Esophagus squamous epithelium (tissue), 4 donors: ENCODE results near the gene WDR64.

Experiments
- POLR2A ChIP-seq, 4 donors: fragments of 450-650 bp; IDR thresholded peaks; one replicate each; pipeline ENCODE4 v1.6.1; 2017; ENCODE audit warnings: antibody characterized with exemption in 4 of 4, mild to moderate bottlenecking in 4 of 4, moderate library complexity in 3 of 4
- TF ChIP-seq, protein P1 (sequence below), 6 experiments: fragments of 450-650 bp in 4 of 6; fragments of 200-600 bp in 2 of 6; sonication (generic) in 2 of 6; IDR thresholded peaks; one replicate each; pipeline ENCODE4 v1.5.1; 2016 to 2019; ENCODE audit warnings: antibody characterized with exemption in 6 of 6, mild to moderate bottlenecking in 4 of 6, moderate library complexity in 4 of 6

DNA sequence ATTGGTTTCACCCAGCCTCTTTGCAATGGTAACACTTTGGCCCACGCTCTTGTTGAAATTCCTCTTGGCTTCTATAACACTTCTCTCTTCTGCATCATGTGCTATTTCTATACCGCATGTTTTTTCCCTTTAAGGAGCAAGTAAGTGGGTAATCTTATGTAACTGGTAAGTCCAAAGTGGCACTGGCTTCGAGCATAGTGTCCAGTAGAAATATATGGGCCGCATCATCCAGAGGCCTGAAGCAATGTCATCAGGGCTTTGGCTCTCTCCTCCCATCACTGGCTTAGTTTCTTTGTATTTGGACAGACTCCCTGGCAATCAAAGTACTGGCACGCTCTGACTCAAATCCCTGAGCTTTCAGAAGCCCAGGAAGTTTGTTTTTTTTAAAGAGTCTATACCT is 29.4 kb upstream of the WDR64 start:
- TF ChIP-seq, protein P1, sequence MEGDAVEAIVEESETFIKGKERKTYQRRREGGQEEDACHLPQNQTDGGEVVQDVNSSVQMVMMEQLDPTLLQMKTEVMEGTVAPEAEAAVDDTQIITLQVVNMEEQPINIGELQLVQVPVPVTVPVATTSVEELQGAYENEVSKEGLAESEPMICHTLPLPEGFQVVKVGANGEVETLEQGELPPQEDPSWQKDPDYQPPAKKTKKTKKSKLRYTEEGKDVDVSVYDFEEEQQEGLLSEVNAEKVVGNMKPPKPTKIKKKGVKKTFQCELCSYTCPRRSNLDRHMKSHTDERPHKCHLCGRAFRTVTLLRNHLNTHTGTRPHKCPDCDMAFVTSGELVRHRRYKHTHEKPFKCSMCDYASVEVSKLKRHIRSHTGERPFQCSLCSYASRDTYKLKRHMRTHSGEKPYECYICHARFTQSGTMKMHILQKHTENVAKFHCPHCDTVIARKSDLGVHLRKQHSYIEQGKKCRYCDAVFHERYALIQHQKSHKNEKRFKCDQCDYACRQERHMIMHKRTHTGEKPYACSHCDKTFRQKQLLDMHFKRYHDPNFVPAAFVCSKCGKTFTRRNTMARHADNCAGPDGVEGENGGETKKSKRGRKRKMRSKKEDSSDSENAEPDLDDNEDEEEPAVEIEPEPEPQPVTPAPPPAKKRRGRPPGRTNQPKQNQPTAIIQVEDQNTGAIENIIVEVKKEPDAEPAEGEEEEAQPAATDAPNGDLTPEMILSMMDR (IDR thresholded peaks at IDR 0.05), result no peak
- TF ChIP-seq POLR2A (IDR thresholded peaks at IDR 0.05), result no peak
